Natural killer cell (primary cell): ENCODE measurements around the gene PCNX1. TPM values are rescaled to one million over a fixed set of nuclear protein-coding genes. Genes with fewer than 3 reads are reported as not detected.

Source experiments
- ATAC-seq, 3 donors: fragments of 150-1000 bp in 2 of 3; fragments of 200-7000 bp in 1 of 3; cut with Tn5 transposase; 1 replicate in 1 of 3; 2 replicates in 2 of 3; pipeline ENCODE4 v1.10.0; 2021; ENCODE audit warnings: mild to moderate bottlenecking in 2 of 3, moderate library complexity in 2 of 3
- DNase-seq, 2 donors: peaks; one replicate each; pipeline versions ENCODE4 v3.0.0 to v3.0.0-alpha.2; 2013 to 2021; ENCODE audit warnings: mixed read lengths in 1 of 2
- H3K27ac ChIP-seq: one replicate; pipeline ENCODE4 v1.5.1; 2013; ENCODE audit warnings: mild to moderate bottlenecking, low read length
- H3K27me3 ChIP-seq: one replicate; pipeline ENCODE4 v1.6.1; 2013; ENCODE audit warnings: low read length; ENCODE audit not compliant: control insufficient read depth, insufficient read depth
- H3K36me3 ChIP-seq: one replicate; pipeline ENCODE4 v1.6.1; 2013; ENCODE audit warnings: low read length; ENCODE audit not compliant: control insufficient read depth, insufficient read depth
- H3K4me1 ChIP-seq: one replicate; pipeline ENCODE4 v1.6.1; 2013; ENCODE audit warnings: low read length; ENCODE audit not compliant: control insufficient read depth, insufficient read depth
- H3K4me3 ChIP-seq: one replicate; pipeline ENCODE4 v1.5.1; 2013; ENCODE audit warnings: low read length
- H3K9me3 ChIP-seq: one replicate; pipeline ENCODE4 v1.6.1; 2013; ENCODE audit warnings: low read length; ENCODE audit not compliant: control insufficient read depth, insufficient read depth
- H3K27ac Mint-ChIP-seq, 2 donors: one replicate each; pipeline ENCODE4 v1.8.0; 2022; ENCODE audit warnings: mild to moderate bottlenecking in 2 of 2, mixed read lengths in 2 of 2, moderate library complexity in 1 of 2
- H3K27me3 Mint-ChIP-seq, 2 donors: one replicate each; pipeline ENCODE4 v1.8.0; 2022; ENCODE audit warnings: low read depth in 2 of 2, mixed read lengths in 2 of 2
- H3K36me3 Mint-ChIP-seq: one replicate; pipeline ENCODE4 v1.8.0; 2022; ENCODE audit warnings: mixed read lengths
- H3K4me1 Mint-ChIP-seq, 2 donors: one replicate each; pipeline ENCODE4 v1.8.0; 2022; ENCODE audit warnings: mixed read lengths in 2 of 2
- H3K4me3 Mint-ChIP-seq: one replicate; pipeline ENCODE4 v1.8.0; 2022; ENCODE audit warnings: mild to moderate bottlenecking, moderate library complexity, mixed read lengths
- H3K9me3 Mint-ChIP-seq, 2 donors: one replicate each; pipeline ENCODE4 v1.8.0; 2022; ENCODE audit warnings: mixed read lengths in 2 of 2
- WGBS: methylation state at CpG from one replicate; pipeline ENCODE4 v1.1.7; 2013; ENCODE audit warnings: missing lambda C conversion rate; ENCODE audit not compliant: insufficient coverage; 5-methylcytosine and 5-hydroxymethylcytosine counted together
- intact Hi-C: fragments of 100-400 bp; cut with micrococcal nuclease; formaldehyde crosslinking; loops from one replicate; pipeline ENCODE4 v1.14.2; 2022
- total RNA-seq, 4 donors: library from RNA; stranded (reverse); fragments of 120-200 nt in 1 of 4; gene quantifications; one replicate each; pipeline versions ENCODE4 v1.2.3 to v1.2.4, GENCODE V29; 2013 to 2022
- TF ChIP-seq, protein P1 (sequence below): fragments of 200-600 bp; IDR thresholded peaks from one replicate; pipeline ENCODE4 v1.8.0; 2022; ENCODE audit warnings: antibody characterized with exemption

PCNX1 gene
- total RNA-seq, 3 donors from 2014 or later (not counting 1 experiment from before 2014, with no cell fraction given): 79.8 to 124 (median 119) TPM

GRCh38 chr14:70890826-70891659 lies 16.2 kb upstream of the PCNX1 start:
- no peak overlapping the region for H3K4me3 ChIP-seq
- intact Hi-C loops: no loop called here
- H3K36me3 ChIP-seq: no peaks in the 10 kb centered on the region
- H3K27me3 ChIP-seq: no peaks in the 10 kb centered on the region
- Mint-ChIP-seq H3K4me1 (peaks cover 35 to 59% of the 10 kb centered on the region in 2 donors), H3K4me3 (no peak overlapping the region), H3K27me3 (peaks cover 6 to 27% of the 10 kb centered on the region in 2 donors), H3K9me3 (no peaks in the 10 kb centered on the region), H3K36me3 (no peaks in the 10 kb centered on the region), H3K27ac (no peak overlapping the region)
- H3K9me3 ChIP-seq: no peaks in the 10 kb centered on the region
- WGBS: 91% methylated on average over 4 of the region's 5 CpGs
- no peak for ATAC-seq
- TF ChIP-seq, protein P1, sequence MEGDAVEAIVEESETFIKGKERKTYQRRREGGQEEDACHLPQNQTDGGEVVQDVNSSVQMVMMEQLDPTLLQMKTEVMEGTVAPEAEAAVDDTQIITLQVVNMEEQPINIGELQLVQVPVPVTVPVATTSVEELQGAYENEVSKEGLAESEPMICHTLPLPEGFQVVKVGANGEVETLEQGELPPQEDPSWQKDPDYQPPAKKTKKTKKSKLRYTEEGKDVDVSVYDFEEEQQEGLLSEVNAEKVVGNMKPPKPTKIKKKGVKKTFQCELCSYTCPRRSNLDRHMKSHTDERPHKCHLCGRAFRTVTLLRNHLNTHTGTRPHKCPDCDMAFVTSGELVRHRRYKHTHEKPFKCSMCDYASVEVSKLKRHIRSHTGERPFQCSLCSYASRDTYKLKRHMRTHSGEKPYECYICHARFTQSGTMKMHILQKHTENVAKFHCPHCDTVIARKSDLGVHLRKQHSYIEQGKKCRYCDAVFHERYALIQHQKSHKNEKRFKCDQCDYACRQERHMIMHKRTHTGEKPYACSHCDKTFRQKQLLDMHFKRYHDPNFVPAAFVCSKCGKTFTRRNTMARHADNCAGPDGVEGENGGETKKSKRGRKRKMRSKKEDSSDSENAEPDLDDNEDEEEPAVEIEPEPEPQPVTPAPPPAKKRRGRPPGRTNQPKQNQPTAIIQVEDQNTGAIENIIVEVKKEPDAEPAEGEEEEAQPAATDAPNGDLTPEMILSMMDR: no peak
- no peak overlapping the region for H3K27ac ChIP-seq
- H3K4me1 ChIP-seq: peaks cover 26% of the 10 kb centered on the region
- DNase-seq: no peak

DNA sequence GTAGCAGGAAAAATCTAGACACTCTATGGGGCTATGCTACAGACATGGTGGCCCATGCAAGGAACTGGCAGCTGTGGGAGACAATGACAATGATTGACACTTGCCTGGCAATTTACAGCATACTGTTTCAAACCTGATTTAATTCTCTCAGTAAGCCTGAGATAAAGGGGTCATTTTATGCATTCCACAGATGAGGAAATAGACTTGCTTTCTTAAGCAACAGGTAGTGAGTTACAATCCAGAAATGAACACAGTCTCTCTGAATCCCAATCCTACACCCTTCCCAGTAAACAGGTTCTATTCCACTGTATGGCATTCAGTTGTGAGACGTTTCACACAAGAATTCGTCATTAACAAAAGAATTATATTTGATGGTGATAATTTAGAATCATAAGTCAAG lies 15.5 kb upstream of the PCNX1 start:
- Mint-ChIP-seq H3K9me3 (no peaks in the 10 kb centered on the region), H3K36me3 (no peaks in the 10 kb centered on the region), H3K27ac (no peak overlapping the region), H3K4me1 (peaks cover 28 to 52% of the 10 kb centered on the region in 2 donors), H3K27me3 (peaks cover 6 to 33% of the 10 kb centered on the region in 2 donors), H3K4me3 (no peak overlapping the region)
- no peaks in the 10 kb centered on the region for H3K36me3 ChIP-seq
- H3K4me3 ChIP-seq: no peak overlapping the region
- no peak overlapping the region for H3K27ac ChIP-seq
- intact Hi-C loops: no loop called here
- DNase-seq (no peak), ATAC-seq (no peak)
- peaks cover 20% of the 10 kb centered on the region for H3K4me1 ChIP-seq
- no peaks in the 10 kb centered on the region for H3K9me3 ChIP-seq
- 100% methylated on average over 1 of the region's 2 CpGs for WGBS
- H3K27me3 ChIP-seq: no peaks in the 10 kb centered on the region
- TF ChIP-seq, protein P1: no peak

GRCh38 chr14:70893062-70893845 lies 14.0 kb upstream of the PCNX1 start:
- peaks cover 5% of the 10 kb centered on the region for H3K4me1 ChIP-seq
- no peaks in the 10 kb centered on the region for H3K36me3 ChIP-seq
- intact Hi-C loops: no loop called here
- H3K4me3 Mint-ChIP-seq: no peak overlapping the region
- no peaks in the 10 kb centered on the region for H3K36me3 Mint-ChIP-seq
- no peak overlapping the region for H3K27ac Mint-ChIP-seq
- TF ChIP-seq, protein P1: no peak
- no peaks in the 10 kb centered on the region for H3K27me3 ChIP-seq
- no peak overlapping the region for H3K27ac ChIP-seq
- no peaks in the 10 kb centered on the region for H3K9me3 ChIP-seq
- H3K4me3 ChIP-seq: no peak overlapping the region
- DNase-seq (no peak), ATAC-seq (peak in 1 of 3 donors; percentile 52)
- no peaks in the 10 kb centered on the region for H3K9me3 Mint-ChIP-seq
- H3K27me3 Mint-ChIP-seq: peaks cover 6 to 37% of the 10 kb centered on the region in 2 donors
- peaks cover 14 to 37% of the 10 kb centered on the region in 2 donors for H3K4me1 Mint-ChIP-seq
- WGBS: 63% methylated on average over 9 of the region's 13 CpGs
